Measurements from ENCODE around the gene TP53I3. TPM values are rescaled to one million over a fixed set of nuclear protein-coding genes. Genes with fewer than 3 reads are reported as not detected.

Gene TP53I3
- total RNA-seq, 2 donors from 2014 or later = 18.5 to 36.8 TPM

DNA sequence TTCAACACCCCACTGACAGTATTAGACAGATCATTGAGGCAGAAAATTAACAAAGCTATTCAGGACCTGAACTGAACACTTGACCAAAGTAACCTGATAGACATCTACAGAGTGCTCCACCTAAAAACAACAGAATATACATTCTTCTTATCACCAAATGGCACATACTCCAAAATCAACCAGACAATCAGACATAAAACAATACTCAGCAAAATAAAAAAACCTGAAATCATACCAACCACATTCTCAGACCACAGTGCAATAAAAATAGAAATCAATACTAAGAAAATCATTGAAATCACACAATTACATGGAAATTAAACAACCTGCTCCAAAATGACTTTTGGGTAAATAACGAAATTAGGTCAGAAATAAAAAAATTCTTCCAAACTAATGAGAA lies 22.7 kb upstream of the TP53I3 start:
- ATAC-seq = no peak
- no peak overlapping the region for H3K27ac ChIP-seq
- H3K36me3 ChIP-seq (replicated peaks in 1 of 2; ENCODE audit: insufficient read depth in 1 of 2, low read depth in 2 of 2) = no peaks in the 10 kb centered on the region
- H3K27me3 ChIP-seq = no peaks in the 10 kb centered on the region
- no peak for DNase-seq
- no peak overlapping the region for H3K4me3 ChIP-seq
- TF ChIP-seq, protein P1, sequence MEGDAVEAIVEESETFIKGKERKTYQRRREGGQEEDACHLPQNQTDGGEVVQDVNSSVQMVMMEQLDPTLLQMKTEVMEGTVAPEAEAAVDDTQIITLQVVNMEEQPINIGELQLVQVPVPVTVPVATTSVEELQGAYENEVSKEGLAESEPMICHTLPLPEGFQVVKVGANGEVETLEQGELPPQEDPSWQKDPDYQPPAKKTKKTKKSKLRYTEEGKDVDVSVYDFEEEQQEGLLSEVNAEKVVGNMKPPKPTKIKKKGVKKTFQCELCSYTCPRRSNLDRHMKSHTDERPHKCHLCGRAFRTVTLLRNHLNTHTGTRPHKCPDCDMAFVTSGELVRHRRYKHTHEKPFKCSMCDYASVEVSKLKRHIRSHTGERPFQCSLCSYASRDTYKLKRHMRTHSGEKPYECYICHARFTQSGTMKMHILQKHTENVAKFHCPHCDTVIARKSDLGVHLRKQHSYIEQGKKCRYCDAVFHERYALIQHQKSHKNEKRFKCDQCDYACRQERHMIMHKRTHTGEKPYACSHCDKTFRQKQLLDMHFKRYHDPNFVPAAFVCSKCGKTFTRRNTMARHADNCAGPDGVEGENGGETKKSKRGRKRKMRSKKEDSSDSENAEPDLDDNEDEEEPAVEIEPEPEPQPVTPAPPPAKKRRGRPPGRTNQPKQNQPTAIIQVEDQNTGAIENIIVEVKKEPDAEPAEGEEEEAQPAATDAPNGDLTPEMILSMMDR (IDR thresholded peaks at IDR 0.05) = no peak
- TF ChIP-seq POLR2A (IDR thresholded peaks at IDR 0.05) = no peak
- 86 to 93% methylated on average over 1 of the region's 1 CpG for WGBS, 2 donors
- H3K9me3 ChIP-seq = no peaks in the 10 kb centered on the region
- H3K4me1 ChIP-seq = no peaks in the 10 kb centered on the region
- intact Hi-C loops (cut with DNase I) = no loop called here

DNA sequence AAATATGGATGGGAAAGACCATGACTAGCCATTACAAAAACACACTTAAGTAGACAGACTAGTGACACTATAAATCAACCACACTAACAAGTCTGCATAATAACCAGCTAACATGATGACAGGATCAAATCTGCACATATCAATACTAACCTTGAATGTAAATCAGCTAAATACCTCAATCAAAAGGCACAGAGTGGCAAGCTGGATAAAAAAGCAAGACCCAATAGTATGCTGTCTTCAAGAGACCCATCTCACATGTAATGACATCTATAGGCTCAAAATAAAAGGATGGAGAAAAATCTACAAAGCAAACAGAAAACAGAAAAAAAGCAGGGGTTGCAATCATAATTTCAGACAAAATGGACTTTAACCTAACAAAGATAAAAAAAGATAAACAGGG lies 22.2 kb upstream of the TP53I3 start:
- H3K36me3 ChIP-seq (replicated peaks in 1 of 2; ENCODE audit: insufficient read depth in 1 of 2, low read depth in 2 of 2) = no peaks in the 10 kb centered on the region
- no peak overlapping the region for H3K4me3 ChIP-seq
- ATAC-seq (no peak), DNase-seq (no peak)
- H3K27ac ChIP-seq = no peak overlapping the region
- intact Hi-C loops (cut with DNase I) = no loop called here
- no peaks in the 10 kb centered on the region for H3K4me1 ChIP-seq
- no peaks in the 10 kb centered on the region for H3K9me3 ChIP-seq
- no peak for TF ChIP-seq POLR2A (IDR thresholded peaks at IDR 0.05)
- TF ChIP-seq, protein P1 (IDR thresholded peaks at IDR 0.05) = no peak
- no peaks in the 10 kb centered on the region for H3K27me3 ChIP-seq

- ATAC-seq = no peak
- intact Hi-C loops (cut with DNase I) = no loop called here
Observed at GRCh38 chr2:24105816-24106215, 21.2 kb upstream of the TP53I3 start.

DNA sequence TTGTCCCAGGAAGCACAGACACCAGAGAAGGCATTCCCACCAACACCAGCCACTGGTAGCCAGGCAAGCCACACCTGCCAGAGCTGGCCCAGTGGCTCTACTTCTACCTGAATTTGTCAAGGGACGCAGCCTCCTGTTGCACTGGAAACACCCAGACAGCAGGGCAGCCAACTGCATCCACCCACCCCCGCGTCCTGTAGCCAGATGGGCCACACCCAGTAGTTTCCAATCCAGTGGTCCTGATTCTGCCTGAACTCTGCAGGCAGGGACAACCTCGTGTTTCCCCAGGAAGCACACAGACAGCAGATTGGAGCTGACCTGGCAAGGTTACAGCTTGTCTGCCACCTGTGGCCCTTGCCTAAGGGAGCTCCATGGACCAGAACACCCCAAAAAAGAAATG lies 20.3 kb upstream of the TP53I3 start:
- no peaks in the 10 kb centered on the region for H3K36me3 ChIP-seq (replicated peaks in 1 of 2; ENCODE audit: insufficient read depth in 1 of 2, low read depth in 2 of 2)
- TF ChIP-seq POLR2A (IDR thresholded peaks at IDR 0.05) = no peak
- TF ChIP-seq, protein P1 (IDR thresholded peaks at IDR 0.05) = no peak
- 82% methylated on average over 4 of the region's 4 CpGs; no CpG with 5 or more reads in 1 of the 2 donors for WGBS, 2 donors
- intact Hi-C loops (cut with DNase I) = no loop called here
- ATAC-seq = no peak
- H3K27ac ChIP-seq = no peak overlapping the region
- DNase-seq = no peak
- H3K4me1 ChIP-seq = no peaks in the 10 kb centered on the region
- H3K9me3 ChIP-seq = no peaks in the 10 kb centered on the region
- no peak overlapping the region for H3K4me3 ChIP-seq
- no peaks in the 10 kb centered on the region for H3K27me3 ChIP-seq

More at GRCh38 chr2:24105816-24106215, 21.2 kb upstream of the TP53I3 start:
- no peak for DNase-seq
- no peak for TF ChIP-seq POLR2A (IDR thresholded peaks at IDR 0.05)
- TF ChIP-seq, protein P1 (IDR thresholded peaks at IDR 0.05) = no peak
- H3K4me3 ChIP-seq = no peak overlapping the region
- no peaks in the 10 kb centered on the region for H3K36me3 ChIP-seq (replicated peaks in 1 of 2; ENCODE audit: insufficient read depth in 1 of 2, low read depth in 2 of 2)
- WGBS, 2 donors = 23 to 50% methylated on average over 2 of the region's 2 CpGs
- H3K4me1 ChIP-seq = no peaks in the 10 kb centered on the region
- H3K27ac ChIP-seq = no peak overlapping the region
- H3K27me3 ChIP-seq = no peaks in the 10 kb centered on the region
- no peaks in the 10 kb centered on the region for H3K9me3 ChIP-seq

DNA sequence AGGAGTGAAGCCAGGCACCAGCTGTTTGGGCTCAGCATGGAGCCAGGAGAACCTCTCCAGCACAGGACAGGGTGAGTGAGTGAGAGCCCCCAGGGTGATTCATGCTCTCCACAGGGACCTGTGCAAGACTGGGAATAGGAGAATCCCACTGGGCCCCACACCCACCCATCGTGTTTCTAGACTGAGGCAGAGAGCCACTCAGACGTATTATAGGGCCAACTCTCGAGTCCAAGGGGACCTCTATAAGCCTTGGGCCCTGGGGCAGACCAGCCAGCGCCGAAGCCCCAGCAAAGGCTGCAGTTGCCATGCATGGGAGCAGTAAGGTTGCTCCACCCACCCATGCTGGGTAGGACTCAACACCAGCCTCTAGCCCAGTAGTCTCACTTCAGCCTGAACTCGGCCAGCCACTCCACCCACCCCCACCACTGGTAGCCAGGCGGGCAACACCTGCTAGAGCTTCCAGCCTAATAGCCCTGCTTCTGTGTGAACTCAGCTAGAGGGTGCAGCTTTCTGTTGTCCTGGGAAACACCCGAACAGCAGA lies 19.5 kb upstream of the TP53I3 start:
- no peak overlapping the region for H3K4me3 ChIP-seq
- no peak for ATAC-seq
- intact Hi-C loops (cut with DNase I) = no loop called here
- H3K9me3 ChIP-seq = no peaks in the 10 kb centered on the region
- TF ChIP-seq, protein P1 (IDR thresholded peaks at IDR 0.05) = no peak
- no peak for TF ChIP-seq POLR2A (IDR thresholded peaks at IDR 0.05)
- no peaks in the 10 kb centered on the region for H3K4me1 ChIP-seq
- 91% methylated on average over 8 of the region's 8 CpGs; no CpG with 5 or more reads in 1 of the 2 donors for WGBS, 2 donors
- no peak overlapping the region for H3K27ac ChIP-seq
- no peaks in the 10 kb centered on the region for H3K27me3 ChIP-seq
- no peak for DNase-seq
- no peaks in the 10 kb centered on the region for H3K36me3 ChIP-seq (replicated peaks in 1 of 2; ENCODE audit: insufficient read depth in 1 of 2, low read depth in 2 of 2)
